GM19328 (cell line): Measurements from ENCODE around the gene STRN3.
"Not testable (repeated sequence)": the region's sequence is repeated elsewhere in the genome, so short reads cannot be mapped to it uniquely, and the experiment has no call there.

Experiments used
- ATAC-seq: cut with Tn5 transposase; IDR thresholded peaks from one replicate; pipeline ENCODE4 v1.9.1; 2021; ENCODE audit warnings: mild to moderate bottlenecking, moderate library complexity; ENCODE audit not compliant: unreplicated experiment

Gene STRN3, protein sequence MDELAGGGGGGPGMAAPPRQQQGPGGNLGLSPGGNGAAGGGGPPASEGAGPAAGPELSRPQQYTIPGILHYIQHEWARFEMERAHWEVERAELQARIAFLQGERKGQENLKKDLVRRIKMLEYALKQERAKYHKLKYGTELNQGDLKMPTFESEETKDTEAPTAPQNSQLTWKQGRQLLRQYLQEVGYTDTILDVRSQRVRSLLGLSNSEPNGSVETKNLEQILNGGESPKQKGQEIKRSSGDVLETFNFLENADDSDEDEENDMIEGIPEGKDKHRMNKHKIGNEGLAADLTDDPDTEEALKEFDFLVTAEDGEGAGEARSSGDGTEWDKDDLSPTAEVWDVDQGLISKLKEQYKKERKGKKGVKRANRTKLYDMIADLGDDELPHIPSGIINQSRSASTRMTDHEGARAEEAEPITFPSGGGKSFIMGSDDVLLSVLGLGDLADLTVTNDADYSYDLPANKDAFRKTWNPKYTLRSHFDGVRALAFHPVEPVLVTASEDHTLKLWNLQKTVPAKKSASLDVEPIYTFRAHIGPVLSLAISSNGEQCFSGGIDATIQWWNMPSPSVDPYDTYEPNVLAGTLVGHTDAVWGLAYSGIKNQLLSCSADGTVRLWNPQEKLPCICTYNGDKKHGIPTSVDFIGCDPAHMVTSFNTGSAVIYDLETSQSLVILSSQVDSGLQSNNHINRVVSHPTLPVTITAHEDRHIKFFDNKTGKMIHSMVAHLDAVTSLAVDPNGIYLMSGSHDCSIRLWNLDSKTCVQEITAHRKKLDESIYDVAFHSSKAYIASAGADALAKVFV

DNA sequence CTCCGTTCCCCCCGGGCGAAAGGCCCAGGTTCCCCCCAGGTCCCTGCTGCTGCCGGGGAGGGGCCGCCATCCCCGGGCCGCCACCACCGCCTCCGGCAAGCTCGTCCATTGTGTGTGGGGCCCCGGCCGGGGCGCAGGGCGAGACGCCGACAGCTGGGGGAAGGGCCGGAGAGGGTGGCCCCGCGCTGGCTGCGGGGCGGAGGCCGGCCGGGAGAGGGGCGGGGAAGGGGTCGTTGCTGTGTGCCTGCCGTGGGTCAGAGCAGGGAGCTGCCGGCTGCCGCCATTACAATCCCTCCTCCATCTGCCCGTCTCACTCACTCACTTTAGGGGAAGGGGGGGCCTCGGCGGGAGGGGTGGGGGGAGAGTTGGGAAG lies at the start of gene STRN3:
TSS of gene STRN3 (minus strand) at position 303 of the 373 bp plus-strand sequence. CDS start at position 109, 194 bp downstream.
- peak; percentile 25 for ATAC-seq

DNA sequence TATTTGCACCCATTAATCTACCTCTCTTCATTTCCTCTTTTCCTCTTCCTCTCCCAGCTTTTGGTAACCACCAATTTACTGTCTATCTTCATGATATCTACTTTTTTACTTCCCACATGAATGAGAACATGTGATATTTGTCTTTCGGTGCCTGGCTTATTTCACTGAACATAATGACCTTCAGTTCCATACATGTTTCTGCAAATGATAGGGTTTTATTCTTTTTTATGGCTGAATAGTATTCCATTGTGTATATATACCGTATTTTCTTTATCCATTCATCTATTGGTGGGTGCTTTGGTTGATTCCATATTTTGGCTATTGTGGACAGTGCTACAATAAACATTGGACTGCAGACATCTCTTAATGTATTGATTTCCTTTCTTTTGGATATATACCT lies 49.0 kb upstream of the STRN3 start:
- no peak for ATAC-seq

DNA sequence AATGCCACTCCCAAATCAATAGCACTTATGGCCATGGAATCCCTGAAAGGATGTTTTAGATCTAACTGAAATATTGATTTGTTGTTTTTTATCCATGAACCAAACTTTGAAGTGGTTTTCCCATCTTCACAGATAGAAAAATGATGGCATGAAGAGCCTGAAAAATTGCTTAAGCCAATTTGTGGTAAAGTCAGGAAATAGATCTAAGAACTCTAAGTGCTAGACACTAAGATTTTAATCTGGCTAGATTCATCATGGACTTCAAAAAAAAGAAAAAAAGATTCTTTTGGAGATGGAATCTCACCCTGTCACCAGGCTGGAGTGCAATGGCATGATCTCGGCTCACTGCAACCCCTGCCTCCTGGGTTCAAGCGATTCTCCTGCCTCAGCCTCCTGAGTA lies 45.0 kb upstream of the STRN3 start:
- ATAC-seq = no peak

DNA sequence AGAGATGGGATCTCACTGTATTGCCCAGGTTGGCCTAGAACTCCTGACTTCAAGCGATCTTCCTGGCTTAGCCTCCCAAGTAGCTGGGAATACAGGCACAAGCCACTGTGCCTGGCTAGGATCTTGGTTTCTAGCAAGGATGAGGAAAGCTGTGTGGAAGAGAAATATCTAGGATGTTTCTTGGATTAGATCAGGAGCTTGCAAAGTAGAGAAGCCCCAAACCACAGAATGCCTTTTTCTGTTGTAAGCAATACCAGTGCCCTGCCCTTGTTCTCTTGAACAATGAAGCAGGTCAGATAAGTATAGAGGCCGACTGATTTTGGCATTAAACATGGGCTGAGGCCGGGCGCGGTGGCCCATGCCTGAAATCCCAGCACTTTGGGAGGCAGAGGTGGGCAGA lies 44.3 kb upstream of the STRN3 start:
- ATAC-seq = no peak

DNA sequence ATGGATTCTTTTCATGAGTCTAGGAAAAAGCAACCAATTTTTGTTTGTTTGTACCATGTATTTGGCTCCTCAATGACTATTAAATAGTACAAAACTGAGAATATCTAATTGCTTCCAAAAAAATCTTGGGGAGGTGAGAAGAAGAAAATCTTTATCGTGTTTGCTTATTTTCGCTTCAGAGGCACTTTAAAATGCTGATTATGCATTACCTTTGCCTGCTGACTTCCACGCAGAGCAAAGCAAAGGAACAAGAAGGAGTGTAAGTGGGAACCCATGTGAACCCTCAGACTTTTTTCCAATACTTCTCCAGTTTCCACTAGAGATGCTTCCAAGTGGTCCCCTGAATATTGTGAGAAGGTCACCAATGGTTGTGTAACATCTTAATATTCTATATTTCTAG lies 43.2 kb upstream of the STRN3 start:
- no peak for ATAC-seq

DNA sequence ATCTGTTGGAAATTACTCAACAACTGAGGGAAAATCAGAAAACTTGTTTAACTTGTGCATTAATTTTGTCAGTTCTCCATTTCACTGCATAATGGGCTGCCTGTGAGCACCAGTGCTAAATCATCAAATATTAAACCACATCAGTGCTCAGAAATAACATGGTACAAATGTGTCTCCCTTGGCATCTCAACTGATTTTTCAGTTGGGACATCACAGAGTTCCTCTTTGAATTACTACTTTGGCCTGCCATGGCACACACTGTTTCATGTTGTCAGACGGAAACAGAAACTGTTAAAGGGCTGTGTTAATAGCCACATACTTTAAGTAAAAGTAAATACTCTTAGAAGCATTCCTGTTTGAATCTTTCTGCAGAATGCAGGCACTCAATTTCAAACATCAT lies 42.1 kb upstream of the STRN3 start:
- ATAC-seq = no peak

DNA sequence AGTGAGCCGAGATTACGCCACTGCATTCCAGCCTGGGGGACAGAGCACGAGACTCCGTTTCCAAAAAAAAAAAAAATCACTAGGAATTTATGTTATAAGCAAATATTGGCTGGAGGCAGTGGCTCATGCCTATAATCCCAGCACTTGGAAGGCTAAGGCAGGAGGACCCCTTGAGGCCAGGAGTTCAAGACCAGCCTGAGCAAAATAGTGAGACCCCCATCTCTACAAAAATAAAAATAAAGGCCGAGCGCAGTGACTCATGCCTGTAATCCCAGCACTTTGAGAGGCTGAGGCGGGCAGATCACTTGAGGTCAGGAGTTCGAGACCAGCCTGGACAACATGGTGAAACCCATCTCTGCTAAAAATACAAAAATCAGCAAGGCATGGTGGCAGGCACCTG lies 36.7 kb upstream of the STRN3 start:
- ATAC-seq = not testable (repeated sequence)

DNA sequence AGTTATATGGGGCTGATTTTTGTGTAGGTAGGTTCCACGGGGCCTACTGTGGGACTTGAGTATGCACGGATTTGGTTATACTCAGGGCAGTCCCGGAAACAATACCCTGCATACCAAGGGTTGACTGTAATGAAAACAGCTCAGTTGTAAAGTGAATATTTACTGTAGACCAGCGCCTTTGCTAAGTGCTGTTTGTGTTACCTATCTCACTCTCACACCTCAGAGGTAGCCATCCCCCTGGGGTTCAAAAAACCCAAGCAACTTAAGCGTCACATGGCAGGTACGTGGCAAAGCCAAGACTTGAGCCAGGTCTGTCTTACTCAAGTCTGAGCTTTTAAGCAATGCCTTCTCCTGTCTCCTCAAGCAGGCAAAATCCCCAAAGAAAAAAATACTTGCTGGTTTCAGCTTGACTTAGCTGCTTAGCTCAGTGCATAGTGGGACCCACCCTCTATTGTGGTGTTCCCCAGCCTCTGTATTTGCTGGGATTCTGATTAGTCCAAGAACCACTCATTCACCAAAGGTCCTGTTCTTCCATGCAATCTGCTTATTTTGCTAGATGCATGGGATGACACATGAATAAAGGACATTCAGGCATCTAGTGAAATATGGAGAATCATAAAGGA lies 34.2 kb upstream of the STRN3 start:
- no peak for ATAC-seq

DNA sequence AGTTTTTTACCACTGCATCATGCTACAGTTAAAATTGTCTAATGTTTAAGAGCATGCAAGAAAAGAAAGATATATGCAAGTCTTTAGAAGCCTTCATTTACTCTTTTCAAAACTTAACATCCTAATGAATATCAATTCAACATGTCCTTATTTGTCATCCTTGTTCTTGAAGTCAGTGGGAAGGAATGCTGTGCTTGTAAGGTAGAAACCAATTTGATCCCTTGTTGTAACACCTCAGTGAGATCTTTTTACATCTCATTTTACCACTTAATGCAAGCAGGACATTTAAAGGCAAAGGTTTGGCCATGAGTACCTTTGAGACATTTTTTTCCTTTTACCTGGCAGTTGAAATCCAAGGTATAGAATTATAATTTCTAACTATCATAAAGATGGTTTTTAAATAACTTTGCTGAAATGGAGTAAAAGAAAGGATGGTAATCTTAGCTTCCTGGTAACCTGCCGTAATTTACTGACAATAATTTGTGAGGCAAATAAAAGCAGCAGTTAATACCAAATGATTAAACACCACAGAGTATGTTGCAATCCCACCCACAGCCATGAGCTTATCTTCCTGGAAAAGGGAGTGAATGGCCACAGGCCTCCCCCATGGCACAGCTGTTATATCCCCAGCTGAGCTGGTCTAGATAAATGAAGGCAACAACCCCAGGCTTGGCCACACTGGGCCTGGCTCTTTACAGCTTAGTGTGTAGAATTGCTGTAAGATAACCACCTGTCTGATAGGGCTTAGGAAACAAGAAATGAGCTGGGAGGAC lies 33.2 kb upstream of the STRN3 start:
- no peak for ATAC-seq

DNA sequence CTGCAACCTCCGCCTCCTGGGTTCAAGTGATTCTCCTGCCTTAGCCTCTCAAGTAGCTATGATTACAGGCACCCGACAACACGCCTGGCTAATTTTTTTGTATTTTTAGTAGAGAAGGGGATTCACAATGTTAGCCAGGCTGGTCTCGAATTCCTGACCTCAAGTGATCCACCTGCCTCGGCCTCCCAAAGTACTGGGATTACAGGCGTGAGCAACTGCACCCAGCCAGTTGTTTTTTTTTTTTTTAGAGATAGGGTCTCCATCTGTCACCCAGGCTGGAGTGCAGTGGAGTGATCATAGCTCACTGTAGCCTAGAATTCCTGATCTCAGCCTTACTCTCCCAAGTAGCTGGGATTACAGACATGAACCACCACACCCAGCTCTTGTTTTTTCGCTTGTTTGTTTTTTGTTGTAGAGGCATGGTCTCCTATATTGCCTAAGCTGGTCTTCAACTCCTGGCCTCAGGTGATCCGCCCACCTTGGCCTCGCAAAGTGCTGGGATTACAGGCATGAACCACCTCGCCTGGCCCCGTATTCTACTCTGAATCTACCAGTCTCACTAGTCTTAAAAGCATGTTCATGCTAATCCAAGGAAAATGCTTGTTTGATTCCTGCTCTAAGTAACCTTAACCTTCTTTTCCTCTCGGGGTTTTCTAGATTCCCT lies 31.7 kb upstream of the STRN3 start:
- no peak for ATAC-seq

DNA sequence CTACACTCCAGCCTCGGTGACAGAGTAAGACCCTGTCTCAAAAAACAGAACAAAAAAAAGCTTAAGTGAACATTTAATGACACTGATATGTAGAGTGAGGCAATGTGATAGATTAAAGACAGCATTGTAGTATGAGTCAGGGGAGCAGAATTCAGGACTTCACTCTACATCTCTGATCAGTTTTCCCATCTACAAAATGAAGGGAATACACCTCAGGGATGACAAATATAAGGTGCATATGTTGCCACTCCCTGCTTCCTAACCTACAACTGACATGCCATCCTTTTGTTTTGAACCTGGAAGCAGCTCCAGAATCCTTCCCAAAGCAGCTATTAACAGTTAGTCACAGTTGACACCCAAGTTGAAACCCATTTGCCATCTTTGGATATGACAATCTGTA lies 30.9 kb upstream of the STRN3 start:
- no peak for ATAC-seq

DNA sequence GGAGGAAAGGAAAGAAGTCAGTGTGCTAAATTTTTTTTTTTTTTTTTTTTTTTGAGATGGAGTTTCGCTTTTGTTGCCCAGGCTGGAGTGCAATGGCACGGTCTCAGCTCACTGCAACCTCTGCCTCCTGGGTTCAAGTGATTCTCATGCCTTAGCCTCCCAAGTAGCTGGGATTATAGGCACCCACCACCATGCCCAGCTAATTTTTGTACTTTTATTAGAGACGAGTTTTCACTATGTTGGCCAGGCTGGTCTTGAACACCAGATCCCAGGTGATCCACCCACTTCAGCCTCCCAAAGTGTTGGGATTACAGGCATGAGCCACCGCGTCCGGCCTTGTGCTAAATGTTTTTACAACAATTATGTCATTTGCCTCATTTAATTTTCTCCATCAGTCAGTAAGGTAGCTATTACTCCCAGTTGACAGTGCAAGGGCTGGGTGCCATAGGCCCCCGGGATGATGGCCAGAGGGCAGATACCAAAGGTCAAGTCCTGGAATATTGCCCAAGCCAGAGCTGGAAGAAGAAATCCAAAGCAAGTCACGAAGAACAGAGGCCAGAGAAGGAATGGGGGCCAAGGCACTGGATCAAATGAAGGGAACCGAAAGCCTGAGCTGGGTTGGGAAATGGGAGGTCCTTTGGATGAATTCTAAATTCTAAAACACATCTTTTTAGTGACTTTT lies 26.9 kb upstream of the STRN3 start:
- not testable (repeated sequence) for ATAC-seq

DNA sequence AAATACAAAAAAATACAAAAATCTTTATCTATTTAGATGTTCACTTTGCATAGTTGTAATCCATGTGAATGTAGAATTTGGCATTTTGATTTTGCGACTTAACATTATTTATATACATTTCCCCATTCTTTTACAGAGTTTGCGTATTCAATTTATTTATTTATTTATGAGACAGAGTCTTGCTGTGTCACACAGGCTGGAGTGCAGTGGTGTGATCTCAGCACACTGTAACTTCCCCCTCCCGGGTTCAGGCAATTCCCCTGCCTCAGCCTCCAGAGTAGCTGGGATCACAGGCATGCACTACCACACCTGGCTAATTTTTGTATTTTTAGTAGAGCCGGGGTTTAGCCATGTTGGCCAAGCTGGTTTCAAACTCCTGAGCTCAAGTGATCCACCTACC lies 25.3 kb upstream of the STRN3 start:
- no peak for ATAC-seq

DNA sequence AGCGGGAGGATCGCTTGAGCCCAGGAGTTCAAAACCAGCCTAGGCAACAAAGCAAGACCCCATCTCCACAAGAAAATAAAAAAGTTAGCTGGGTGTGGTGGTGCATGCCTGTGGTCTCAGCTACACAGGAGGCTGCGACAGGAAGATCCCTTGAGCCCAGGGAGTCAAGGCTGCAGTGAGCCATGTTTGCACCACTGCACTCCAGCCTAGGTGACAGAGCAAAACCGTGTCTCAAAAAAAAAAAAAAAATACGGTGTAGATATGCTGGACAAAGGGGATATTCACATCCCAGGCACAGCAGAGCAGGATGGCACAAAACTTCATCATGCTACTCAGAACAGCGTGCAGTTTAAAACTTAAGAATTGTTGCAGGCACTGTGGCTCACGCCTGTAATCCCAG lies 24.8 kb upstream of the STRN3 start:
- no peak for ATAC-seq

DNA sequence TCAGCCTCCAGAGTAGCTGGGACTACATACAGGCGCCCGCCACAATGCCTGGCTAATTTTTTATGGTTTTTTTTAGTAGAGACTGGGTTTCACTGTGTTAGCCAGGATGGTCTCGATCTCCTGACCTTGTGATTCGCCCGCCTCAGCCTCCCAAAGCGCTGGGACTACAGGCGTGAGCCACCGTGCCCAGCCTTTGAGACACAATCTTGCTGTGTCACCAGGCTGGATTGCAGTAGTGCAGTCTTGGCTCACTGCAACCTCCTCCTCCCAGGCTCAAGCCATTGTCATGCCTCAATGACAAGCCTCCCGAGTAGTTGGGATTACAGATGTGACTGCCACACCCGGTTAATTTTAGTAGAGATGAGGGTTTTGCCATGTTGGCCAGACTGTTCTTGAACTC lies 21.3 kb upstream of the STRN3 start:
- ATAC-seq = no peak

DNA sequence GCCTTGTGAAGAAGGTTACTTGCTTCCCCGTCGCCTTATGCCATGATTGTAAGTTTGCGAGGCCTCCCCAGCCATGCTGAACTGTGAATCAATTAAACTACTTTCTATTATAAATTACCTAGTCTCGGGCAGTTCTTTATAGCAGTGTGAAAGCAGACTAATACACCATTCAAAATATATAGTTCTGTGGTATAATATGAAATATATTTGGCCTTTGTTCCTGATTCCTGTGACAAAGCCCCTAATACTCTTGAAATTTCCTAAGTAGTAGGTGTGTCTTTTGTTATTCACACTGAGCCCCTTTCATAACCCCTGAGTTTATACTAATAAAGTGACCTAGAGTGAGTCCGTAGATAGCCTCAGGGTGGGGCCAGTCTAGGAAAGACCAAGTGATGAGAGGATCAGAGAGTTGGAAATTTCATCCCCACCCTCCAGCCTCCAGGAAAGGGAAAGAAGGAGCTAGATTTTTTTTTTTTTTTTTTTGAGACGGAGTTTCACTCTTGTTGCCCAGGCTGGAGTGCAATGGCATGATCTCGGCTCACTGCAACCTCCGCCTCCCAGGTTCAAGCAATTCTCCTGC lies 19.4 kb upstream of the STRN3 start:
- no peak for ATAC-seq

DNA sequence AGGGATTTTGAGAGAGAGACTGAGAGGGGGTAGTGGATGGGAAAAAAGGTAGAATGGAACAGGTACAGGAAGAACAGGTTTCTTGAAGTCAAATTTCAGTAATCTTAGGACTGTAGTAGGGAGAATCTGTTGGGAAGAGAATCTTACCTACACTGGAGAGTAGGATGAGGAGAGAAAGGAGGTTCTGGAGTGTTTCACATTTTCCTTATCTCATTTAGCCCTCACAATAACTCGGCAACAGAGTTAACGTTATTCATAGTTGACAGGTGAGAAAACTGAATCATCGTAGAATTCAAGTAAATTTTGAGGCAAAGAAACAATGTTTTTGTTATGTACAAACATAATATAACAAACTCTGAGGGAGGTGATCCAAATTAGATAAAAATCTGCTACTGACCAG lies 17.2 kb upstream of the STRN3 start:
- no peak for ATAC-seq

DNA sequence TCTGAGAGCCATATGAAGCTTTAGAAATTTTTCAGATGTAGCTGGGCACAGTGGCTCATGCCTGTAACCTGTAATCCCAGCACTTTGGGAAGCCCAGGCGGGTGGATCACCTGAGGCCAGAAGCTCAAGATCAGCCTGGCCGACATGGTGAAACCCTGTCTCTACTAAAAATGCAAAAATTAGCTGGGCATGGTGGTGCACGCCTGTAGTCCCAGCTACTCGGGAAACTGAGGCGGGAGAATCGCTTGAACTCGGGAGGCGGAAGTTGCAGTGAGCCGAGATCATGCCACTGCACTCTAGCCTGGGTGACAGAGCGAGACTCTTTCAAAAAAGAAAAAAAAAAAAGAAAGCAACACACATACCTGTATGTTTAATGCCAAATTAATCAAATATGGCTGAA lies 16.7 kb upstream of the STRN3 start:
- ATAC-seq = not testable (repeated sequence)

DNA sequence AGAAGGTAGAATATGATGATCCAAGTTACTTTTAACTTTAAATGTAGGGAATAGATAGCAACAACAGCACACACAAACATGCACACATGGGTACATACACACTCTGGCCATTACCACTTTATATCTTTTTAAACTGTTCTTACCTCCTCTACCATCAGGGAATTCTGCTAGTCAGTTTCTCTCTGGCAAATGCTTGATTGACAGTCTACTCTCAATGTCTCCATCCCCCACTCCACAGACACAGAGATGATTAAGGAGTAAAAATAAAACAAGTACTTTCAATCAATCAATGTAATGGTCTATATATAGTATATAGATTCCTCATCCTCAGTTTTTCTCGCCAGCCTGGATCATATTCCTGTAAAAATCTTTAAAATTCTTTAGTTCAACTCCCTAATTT lies 16.1 kb upstream of the STRN3 start:
- ATAC-seq = no peak
